D721Med (cell line): ENCODE results near the gene DLGAP1.

Experiments used
- DNase-seq: peaks from one replicate; pipeline ENCODE4 v3.0.0; 2011; ENCODE audit warnings: low spot score; ENCODE audit not compliant: insufficient read length
- FAIRE-seq: peaks from 2 replicates; lab custom pipeline; 2011; peaks lifted over from hg19 to GRCh38; lab: Jason Lieb, UNC
- TF ChIP-seq, protein P1 (sequence below): IDR thresholded peaks from 2 replicates; pipeline ENCODE4 v1.5.1; 2012; ENCODE audit warnings: mild to moderate bottlenecking, control low read depth; ENCODE audit not compliant: insufficient read depth; ENCODE audit errors: missing control alignments

Gene DLGAP1

GRCh38 chr18:3799515-3799914, 655.6 kb downstream of the DLGAP1 start:
- TF ChIP-seq, protein P1, sequence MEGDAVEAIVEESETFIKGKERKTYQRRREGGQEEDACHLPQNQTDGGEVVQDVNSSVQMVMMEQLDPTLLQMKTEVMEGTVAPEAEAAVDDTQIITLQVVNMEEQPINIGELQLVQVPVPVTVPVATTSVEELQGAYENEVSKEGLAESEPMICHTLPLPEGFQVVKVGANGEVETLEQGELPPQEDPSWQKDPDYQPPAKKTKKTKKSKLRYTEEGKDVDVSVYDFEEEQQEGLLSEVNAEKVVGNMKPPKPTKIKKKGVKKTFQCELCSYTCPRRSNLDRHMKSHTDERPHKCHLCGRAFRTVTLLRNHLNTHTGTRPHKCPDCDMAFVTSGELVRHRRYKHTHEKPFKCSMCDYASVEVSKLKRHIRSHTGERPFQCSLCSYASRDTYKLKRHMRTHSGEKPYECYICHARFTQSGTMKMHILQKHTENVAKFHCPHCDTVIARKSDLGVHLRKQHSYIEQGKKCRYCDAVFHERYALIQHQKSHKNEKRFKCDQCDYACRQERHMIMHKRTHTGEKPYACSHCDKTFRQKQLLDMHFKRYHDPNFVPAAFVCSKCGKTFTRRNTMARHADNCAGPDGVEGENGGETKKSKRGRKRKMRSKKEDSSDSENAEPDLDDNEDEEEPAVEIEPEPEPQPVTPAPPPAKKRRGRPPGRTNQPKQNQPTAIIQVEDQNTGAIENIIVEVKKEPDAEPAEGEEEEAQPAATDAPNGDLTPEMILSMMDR = no peak
- FAIRE-seq = no peak
- no peak for DNase-seq

GRCh38 chr18:3798032-3798431, 657.1 kb downstream of the DLGAP1 start:
- DNase-seq (no peak), FAIRE-seq (no peak)
- TF ChIP-seq, protein P1 = no peak

DNA sequence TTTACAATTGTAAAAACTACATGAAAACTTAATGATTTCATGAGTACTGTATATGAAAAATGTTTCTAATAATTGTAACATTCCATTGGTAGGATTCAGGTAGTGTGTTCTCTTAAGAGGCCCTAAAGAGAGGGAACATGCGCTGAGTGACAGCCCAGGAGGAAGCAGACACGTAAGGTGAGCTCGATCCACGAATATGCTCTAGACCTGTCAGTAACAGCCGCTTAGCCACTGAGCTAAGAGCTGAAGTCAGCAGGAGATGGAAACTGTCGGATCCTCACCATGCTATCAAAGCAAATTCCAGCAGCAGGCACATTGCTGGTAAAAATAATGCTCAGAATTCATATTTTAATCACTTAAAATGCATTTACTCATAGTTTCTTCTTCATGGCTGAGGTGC, 658.7 kb downstream of the DLGAP1 start:
- no peak for FAIRE-seq
- TF ChIP-seq, protein P1 = no peak
- DNase-seq = no peak

DNA sequence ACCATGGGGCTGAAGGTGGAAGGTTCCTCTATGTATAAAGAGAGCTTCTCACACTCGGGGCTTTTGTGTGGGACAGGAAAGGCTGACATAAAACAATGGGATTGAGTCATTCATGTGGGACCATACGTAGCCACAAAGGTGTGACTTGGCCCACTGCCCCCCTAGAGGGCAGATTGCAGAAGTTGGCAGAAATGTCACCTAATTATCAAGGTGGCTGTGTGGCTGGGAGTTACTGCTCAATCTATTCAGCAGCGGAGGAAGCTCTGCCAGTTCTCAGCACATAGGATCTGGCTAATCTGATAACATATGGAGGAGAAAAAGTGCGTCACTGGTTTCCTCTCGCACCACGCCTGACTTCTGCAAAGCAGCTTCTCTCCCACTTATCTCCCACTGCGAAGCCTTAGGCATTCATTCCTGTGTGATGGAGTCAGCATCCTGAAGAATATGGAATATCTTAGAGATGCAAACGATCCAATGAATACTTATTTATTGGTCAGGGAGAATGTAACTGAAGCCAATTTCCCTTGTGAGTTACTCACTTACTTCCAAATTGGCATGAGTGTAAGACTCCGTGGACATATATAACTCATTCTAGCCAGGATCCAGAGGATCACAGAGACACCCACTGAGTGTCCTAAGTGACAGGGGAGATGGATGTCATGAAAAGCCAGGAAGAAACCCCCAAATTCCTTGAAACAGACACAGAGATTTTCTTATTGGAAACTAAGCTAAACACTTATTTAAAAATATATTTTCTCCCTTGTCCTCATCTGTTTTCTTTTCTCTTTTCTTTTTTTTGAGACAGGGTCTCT, 660.4 kb downstream of the DLGAP1 start:
- FAIRE-seq = no peak
- TF ChIP-seq, protein P1 = peak; percentile 10
- no peak for DNase-seq

GRCh38 chr18:3793545-3793944, 661.6 kb downstream of the DLGAP1 start:
- no peak for DNase-seq
- TF ChIP-seq, protein P1 = no peak
- FAIRE-seq = no peak

DNA sequence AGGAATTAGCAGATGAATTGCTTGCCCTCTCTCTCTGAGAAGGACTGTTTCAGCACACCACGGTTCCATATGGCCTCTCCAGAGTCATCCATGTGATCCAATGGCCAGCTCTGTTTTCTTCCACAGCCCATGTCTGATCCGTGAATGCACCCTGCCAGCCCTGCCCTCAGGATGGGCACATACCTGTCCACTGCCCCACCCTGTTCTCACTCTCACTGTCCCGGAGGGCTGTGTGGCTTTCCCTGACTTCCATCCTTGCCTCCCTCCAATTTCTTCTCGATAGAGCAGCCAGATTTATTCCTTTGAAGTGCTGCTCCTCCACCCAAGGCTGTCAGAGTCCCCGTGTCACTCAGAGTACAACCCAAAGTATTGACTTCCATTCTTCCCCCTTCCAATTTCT, 662.0 kb downstream of the DLGAP1 start:
- no peak for DNase-seq
- FAIRE-seq = no peak
- TF ChIP-seq, protein P1 = no peak

DNA sequence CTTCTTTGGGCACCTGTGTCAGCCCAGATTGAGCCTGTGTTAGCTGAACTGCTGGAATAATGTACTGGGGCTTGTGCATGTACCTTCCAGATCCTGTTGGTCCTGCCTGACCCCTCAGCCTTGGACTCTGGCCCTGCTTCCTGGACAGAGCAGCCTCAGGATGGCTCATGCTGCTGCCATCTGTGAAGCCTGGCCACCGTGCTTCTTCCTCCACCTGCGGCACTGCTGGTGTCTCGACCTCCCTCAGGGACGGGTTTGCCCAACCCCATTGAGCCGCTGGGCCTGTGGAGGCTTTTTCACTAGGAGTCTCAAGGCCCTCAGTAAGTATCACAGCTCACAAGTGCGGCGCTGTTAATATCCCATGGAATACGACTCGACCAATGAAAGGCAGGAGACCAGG, 662.4 kb downstream of the DLGAP1 start:
- DNase-seq (no peak), FAIRE-seq (no peak)
- TF ChIP-seq, protein P1 = no peak
